HG02763 (cell line): Measurements from ENCODE around the gene LDLRAD4.
"Not testable (repeated sequence)": the region's sequence is repeated elsewhere in the genome, so short reads cannot be mapped to it uniquely, and the experiment has no call there.

Experiments
- ATAC-seq: cut with Tn5 transposase; IDR thresholded peaks from one replicate; pipeline ENCODE4 v1.9.1; 2021; ENCODE audit warnings: mild to moderate bottlenecking, moderate library complexity; ENCODE audit not compliant: unreplicated experiment

The LDLRAD4 gene

DNA sequence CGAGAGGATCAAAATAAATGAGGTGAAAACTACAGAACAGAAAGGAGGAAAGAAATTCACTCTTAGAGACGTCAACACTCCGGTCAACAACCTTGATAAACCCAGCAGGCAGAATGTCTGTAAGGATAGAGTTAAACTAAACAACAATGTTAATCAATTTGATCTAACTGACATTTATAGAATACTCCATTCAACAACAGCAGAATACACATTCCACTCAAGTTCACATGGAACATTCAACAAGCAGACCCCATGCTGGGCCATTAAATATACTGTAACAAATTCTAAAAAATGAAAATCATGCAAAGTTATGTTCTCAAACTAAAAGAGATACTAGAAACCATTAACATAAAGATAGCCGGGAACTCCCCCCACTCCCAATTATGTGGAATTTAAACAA lies 466.0 kb downstream of the LDLRAD4 start:
- ATAC-seq = no peak

DNA sequence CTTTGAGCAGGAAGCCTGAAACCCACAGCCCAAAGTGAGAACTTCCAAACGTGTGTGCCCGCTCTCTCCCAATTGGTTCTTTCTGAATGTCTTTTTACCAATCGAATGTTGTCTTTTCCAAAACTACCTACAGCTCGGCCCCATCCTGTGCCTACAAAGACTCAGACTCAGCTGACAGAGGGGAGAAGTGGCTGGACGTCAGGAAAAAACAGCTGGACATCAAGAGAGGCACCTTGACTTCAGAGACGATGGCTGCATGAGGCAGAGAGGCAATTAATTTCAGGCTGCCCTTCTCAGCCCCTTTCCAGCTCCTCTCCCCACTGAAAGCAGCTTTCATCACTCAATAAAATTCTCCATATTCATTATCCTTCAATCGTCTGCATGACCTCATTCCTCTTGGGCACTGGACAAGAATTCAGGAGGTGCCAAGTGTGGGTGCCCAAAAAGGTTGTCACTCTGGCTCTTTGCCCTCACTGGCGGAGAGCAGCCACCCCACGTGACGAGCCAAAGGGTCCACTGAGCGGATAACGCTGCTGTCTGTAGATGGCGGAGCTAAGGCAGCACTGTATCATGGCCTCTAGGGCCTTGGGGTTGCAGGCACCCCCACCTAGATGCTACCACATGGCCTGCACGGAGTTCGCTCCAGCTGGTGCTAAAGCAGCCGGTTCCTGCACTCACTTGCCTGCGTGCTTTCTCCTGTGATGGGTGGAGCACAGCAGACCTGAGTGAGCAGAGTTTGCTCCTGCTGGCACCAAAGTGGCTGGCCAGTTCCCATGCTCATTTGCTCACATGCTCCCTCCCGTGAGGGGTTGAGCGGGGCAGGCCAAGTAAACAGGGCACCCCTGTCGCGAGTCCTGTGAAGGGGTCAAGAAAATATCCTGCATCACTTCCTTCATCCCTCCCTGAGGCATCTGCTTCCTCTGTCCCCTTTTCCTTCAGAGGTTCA lies 469.9 kb downstream of the LDLRAD4 start:
- no peak for ATAC-seq

DNA sequence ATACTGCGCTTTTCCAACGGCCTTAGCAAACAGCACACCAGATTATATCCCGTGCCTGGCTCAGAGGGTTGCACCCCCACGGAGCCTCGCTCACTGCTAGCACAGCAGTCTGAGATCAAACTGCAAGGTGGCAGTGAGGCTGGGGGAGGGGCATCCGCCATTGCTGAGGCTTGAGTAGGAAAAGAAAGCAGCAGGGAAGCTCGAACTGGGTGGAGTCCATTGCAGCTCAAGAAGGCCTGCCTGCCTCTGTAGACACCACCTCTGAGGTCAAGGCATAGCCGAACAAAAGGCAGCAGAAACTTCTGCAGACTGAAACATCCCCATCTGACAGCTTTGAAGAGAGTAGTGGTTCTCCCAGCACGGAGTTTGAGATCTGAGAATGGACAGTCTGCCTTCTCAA lies 471.5 kb downstream of the LDLRAD4 start:
- not testable (repeated sequence) for ATAC-seq

DNA sequence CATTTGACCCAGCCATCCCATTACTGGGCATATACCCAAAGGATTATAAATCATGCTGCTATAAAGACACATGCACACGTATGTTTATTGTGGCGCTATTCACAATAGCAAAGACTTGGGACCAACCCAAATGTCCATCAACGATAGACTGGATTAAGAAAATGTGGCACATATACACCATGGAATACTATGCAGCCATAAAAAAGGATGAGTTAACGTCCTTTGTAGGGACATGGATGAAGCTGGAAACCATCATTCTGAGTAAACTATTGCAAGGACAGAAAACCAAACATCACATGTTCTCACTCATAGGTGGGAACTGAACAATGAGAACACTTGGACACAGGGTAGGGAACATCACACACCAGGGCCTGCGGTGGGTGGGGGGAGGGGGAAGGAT lies 476.8 kb downstream of the LDLRAD4 start:
- not testable (repeated sequence) for ATAC-seq

DNA sequence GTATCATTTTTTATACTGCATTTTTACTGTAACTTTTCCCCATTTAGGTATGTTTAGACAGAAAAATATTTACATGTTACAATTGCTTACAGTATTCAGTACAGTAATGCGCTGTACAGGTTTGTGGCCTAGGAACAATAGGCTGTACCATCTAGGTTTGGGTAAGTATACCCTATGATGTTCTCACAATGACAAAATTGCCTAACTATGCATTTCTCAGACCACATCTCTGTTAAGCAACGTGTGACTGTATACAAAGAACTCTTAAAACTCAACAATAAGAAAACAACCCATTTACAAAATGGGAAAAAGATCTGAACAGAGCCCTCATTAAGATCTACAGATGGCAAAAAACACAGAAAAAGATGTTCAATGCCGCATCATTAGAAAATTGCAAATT lies 478.4 kb downstream of the LDLRAD4 start:
- ATAC-seq = no peak

DNA sequence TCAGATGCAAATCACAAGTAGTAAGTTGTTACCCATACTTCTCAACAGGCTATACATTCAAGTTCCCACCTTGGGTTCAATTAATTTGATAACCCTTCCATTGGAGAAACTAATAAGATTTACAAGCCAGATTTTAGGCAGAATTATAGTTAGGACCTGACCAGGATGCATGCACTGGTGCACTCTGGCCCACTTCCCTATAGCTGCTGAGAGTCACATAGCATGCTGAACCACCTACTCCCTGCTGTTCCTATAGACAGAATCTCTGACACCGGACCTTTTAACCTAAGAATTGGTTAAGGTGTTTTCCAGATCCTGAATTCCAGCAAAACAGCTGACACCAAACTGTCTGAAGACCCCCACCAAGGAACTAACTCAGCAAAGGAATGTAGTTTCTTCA lies 481.6 kb downstream of the LDLRAD4 start:
- ATAC-seq = no peak
